NT2/D1 (cell line): ENCODE measurements around the gene CIAO1.

Source experiments
- DNase-seq: peaks from one replicate; pipeline ENCODE4 v3.0.0-alpha.2; 2011; ENCODE audit warnings: low read depth, low spot score
- H3K27me3 ChIP-seq: 2 replicates; pipeline ENCODE4 v1.6.0; 2011; ENCODE audit warnings: mild to moderate bottlenecking; ENCODE audit not compliant: insufficient read length, insufficient read depth
- H3K36me3 ChIP-seq: 2 replicates; pipeline ENCODE4 v1.6.1; 2011; ENCODE audit warnings: mild to moderate bottlenecking, low read length, mixed read lengths; ENCODE audit not compliant: insufficient read depth, insufficient read length
- H3K4me1 ChIP-seq: 2 replicates; pipeline ENCODE4 v1.5.1; 2011; ENCODE audit not compliant: insufficient read depth, insufficient read length
- H3K4me3 ChIP-seq: 2 replicates; pipeline ENCODE4 v1.5.1; 2011; ENCODE audit warnings: low read depth; ENCODE audit not compliant: insufficient read length
- H3K9ac ChIP-seq: 2 replicates; pipeline ENCODE4 v1.6.0; 2011; ENCODE audit warnings: low read depth; ENCODE audit not compliant: insufficient read length
- H3K9me3 ChIP-seq: 2 replicates; pipeline ENCODE4 v1.5.1; 2011; ENCODE audit warnings: mild to moderate bottlenecking, low read length; ENCODE audit not compliant: insufficient read depth
- SUZ12 ChIP-seq: IDR thresholded peaks from 2 replicates; pipeline ENCODE4 v1.6.1; 2011; ENCODE audit not compliant: insufficient read length, insufficient read depth; ENCODE audit errors: extremely low read depth
- YY1 ChIP-seq: IDR thresholded peaks from 2 replicates; pipeline ENCODE4 v1.6.1; 2011; ENCODE audit not compliant: insufficient read length, insufficient read depth
- ZNF274 ChIP-seq: IDR thresholded peaks from 2 replicates; pipeline ENCODE4 v1.6.1; 2011; ENCODE audit warnings: mild to moderate bottlenecking, low read depth, low read length

CIAO1 gene

DNA sequence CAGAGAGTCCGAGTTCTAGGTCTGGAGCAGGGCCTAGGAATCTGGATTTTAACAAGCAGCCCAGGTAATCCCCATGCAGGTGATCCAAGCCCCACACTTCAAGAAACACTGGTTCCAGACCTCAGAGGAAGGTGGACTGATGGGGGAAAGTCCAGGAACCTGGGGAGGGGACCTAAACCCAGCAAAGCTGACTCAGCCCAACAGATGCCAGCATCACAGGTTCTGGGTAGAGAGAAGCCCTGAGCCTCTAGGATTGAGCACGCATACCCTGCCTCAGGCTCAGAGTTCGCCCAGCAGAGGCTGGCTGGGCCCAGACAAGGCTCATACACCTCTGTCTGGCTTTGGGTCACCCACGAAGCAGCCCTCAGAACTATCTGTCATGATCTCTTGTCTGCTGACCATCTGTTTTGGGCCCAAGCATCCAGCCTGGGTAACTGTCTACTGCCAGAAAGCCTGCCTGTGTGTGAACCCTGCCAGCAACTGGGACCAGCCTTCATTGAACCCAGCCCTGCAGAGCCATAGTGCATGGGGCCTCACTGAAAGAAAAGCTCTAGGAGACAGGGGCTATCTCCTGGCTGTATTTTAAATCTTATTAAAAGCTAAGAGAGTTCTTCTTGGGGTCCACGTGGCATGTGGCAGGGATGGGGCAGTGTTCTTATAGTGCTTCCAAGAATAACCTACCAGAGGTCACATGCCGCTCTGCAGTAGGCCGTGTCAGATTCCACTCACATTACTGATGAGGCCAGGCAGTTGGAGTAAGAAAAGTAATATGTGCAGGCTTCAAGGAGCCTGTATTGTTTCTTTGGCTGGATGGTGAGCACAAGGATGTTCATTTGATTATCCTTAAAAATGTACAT, 7.6 kb upstream of the CIAO1 start:
- no peak overlapping the region for H3K4me3 ChIP-seq
- peaks cover 7% of the 10 kb centered on the region for H3K4me1 ChIP-seq
- peaks cover 52% of the 10 kb centered on the region for H3K36me3 ChIP-seq
- TF ChIP-seq SUZ12 (no peak), YY1 (no peak), ZNF274 (no peak)
- H3K9me3 ChIP-seq: no peaks in the 10 kb centered on the region
- H3K27me3 ChIP-seq: no peaks in the 10 kb centered on the region
- H3K9ac ChIP-seq: no peak overlapping the region
- DNase-seq: no peak

DNA sequence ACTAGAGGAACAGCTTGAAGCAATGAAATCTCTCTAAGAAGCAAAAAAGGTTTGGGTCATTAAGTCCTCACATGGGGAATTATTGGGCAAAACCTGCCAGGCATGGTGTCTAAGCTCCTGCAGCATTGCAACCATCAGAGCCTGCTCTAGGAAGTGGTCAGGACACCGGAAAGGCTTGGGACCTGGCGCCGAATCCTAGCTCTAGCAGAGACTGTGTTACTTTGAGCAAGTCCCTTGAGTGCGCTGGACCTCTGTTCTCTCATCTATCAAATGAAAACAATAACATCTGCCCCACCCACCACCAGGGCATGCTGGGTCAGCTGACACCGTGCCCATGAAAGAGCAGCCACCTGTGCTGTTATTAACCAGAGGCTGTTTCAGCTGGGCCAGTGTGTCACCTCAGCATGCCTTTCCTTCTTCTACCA, 6.5 kb upstream of the CIAO1 start:
- no peaks in the 10 kb centered on the region for H3K9me3 ChIP-seq
- peaks cover 52% of the 10 kb centered on the region for H3K36me3 ChIP-seq
- no peak for DNase-seq
- H3K4me1 ChIP-seq: peaks cover 10% of the 10 kb centered on the region
- TF ChIP-seq YY1 (no peak), ZNF274 (no peak), SUZ12 (no peak)
- H3K27me3 ChIP-seq: no peaks in the 10 kb centered on the region
- H3K4me3 ChIP-seq: no peak overlapping the region
- no peak overlapping the region for H3K9ac ChIP-seq

DNA sequence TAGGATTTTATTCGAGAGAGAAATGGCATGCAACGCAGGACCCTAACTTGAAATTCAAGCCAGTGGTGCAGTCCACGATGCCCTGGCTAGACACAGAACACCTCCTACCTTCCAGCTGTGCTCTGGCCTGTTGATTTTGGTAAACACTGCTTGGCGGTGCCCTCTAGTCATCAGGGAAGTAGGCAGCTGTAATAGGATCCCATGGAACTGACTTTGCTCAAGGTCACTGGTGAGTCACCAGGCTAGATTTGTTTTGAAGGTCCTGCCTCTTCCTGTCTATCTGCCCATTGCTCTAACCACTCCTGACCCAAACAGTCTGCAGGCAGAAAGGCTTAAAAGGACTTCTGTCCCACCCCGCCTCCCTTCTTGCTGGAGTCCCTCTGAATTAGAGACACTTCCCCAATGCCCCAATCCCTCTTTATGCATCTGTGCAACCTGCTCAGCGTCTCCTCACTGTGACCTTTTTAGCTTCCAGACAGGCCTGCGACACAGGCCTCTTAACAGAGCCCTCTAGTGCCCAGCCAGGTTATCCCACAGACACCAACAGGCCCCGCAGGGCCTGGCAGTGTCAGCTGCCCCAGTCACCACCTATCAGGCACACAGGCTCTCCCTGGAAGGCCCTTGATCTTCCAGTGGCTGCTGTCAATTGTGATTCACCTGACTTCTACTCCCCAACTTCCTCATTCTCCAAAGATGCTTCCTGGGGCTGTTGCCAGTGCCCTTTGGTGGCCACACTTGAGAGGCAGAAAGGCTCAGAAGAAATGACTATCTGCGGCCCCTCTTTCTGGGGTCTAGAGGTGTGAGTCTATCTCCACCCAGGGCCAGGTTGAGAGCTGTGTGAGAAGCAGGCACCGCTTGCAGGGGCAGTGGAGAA, 5.4 kb upstream of the CIAO1 start:
- H3K27me3 ChIP-seq: no peaks in the 10 kb centered on the region
- peaks cover 42% of the 10 kb centered on the region for H3K36me3 ChIP-seq
- peaks cover 10% of the 10 kb centered on the region for H3K4me1 ChIP-seq
- H3K4me3 ChIP-seq: no peak overlapping the region
- peak; percentile 32 for DNase-seq
- no peak overlapping the region for H3K9ac ChIP-seq
- no peaks in the 10 kb centered on the region for H3K9me3 ChIP-seq
- TF ChIP-seq ZNF274: no peak
- TF ChIP-seq SUZ12: no peak
- no peak for TF ChIP-seq YY1

DNA sequence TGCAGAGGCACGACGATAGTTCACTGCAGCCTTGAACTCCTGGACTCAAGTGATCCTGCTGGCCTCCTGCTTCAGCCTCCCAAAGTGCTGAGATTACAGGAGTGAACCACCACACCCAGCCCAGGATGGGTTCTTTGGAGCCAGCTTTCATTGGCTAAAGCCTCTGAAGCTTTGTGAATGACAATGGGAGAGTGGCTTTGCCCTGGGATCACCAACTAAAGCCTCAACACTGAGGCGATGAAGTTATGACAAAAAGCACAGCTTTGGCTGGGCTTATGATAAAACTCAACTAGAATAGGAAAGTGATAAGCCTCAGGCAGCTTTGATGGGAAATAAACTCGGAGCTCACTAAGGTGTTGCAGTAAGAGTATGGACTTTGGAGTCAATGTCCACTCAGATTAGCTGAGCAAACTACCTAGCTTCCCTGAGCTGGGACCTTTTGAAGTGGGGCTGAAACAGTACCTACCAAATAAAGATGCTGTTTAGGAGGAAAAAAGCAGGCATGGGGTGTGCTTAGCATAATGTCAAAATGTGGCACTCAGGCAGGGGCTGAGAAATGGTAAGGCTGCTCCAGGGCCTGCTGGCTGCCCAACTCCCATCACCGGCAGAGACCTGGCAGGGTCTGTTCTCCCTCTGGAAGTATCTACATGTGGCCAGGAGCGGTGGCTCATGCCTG, 4.6 kb upstream of the CIAO1 start:
- Histone ChIP-seq H3K9ac (no peak overlapping the region), H3K9me3 (no peaks in the 10 kb centered on the region), H3K4me3 (no peak overlapping the region)

DNA sequence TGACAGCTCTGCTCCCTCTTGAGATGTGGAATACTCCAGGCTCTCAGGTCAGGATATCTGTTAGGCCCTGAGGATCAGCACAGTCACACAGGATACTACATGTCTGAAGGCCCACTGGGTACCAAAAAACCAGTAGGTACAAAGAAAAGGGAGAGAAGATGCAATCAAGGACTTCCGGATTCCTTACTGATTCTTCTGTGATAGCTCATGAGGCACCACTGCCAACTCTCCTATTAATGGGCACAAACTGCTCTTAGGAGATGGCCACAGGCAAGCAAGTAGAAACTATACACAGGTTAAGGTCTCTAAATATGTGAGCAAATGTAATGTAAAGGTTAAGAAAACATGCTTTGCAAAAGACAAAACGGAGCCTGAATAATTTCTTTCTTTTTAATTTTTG, 3.7 kb upstream of the CIAO1 start:
- Histone ChIP-seq H3K9ac (no peak overlapping the region), H3K4me3 (no peak overlapping the region), H3K4me1 (peaks cover 12% of the 10 kb centered on the region), H3K9me3 (no peaks in the 10 kb centered on the region), H3K27me3 (no peaks in the 10 kb centered on the region), H3K36me3 (peaks cover 42% of the 10 kb centered on the region)
- TF ChIP-seq YY1 (no peak), ZNF274 (no peak), SUZ12 (no peak)
- no peak for DNase-seq

More for the DNA sequence above, 4.6 kb upstream of the CIAO1 start:
- DNase-seq: no peak
- TF ChIP-seq ZNF274 (no peak), SUZ12 (no peak), YY1 (no peak)
- peaks cover 10% of the 10 kb centered on the region for H3K4me1 ChIP-seq
- peaks cover 39% of the 10 kb centered on the region for H3K36me3 ChIP-seq
- no peaks in the 10 kb centered on the region for H3K27me3 ChIP-seq

DNA sequence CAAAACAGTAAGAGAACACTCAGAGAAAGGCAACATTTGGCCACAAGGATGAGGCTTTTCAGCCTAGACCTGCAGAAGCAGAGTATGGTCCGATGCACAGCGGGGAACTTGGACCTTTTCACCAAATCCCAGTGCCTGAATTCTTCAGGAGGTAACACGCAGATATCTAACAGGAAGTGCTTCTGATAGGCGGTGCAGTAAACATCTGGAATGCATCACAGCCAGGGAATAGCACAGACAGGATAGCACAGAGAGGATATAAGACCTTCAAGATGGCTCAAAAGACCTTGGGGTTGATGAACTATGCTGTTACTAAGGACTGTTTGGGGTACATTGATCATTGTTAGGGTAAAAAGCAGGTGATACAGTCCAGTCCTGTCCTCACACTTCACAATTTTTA, 1.9 kb upstream of the CIAO1 start:
- H3K4me1 ChIP-seq: peaks cover 17% of the 10 kb centered on the region
- no peaks in the 10 kb centered on the region for H3K27me3 ChIP-seq
- DNase-seq: no peak
- peaks cover 51% of the 10 kb centered on the region for H3K36me3 ChIP-seq
- no peak overlapping the region for H3K4me3 ChIP-seq
- H3K9ac ChIP-seq: no peak overlapping the region
- TF ChIP-seq ZNF274 (no peak), SUZ12 (no peak), YY1 (no peak)
- no peaks in the 10 kb centered on the region for H3K9me3 ChIP-seq
